Measurements from ENCODE around the gene HAUS7.

The HAUS7 gene

DNA sequence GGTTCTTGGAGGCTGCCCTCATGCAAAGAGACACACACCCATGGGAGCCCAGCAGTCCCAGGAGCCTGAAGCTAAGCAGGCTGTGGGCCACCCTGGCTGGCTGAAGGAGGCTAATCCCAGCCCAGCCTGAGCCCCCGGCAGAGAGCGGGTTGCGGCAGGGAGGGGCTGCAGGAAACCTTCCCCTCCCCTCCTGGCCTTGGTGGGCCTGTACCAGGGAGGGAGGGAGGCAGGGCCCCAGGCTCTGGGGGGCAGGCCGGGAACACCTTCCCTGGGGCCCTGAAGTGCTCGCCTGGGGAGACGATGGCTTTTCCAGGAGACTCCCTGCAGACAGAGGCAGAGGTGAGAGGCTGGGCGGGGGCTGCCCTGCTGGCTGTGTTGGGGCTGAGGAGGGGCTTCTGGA, 28.1 kb upstream of the HAUS7 start:
- DNase-seq: no peak

DNA sequence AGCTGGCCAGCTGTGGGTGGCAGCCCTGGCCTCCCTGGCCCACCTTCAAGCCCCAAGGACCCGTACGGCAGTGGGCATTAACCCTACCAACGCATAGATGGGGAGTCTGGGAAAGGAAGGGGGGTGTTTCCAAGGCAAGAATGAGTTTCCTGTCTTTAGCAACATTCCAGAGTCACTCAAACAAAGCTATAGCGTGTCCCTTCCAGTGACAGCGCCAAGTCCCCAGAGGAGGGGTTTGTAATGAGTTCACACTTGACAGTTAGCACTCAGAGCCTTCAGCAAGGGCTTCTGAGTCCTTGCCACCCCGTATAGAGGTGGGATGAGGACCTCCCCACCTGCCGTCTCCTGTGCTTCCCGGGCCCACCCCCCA, 26.2 kb upstream of the HAUS7 start:
- DNase-seq: no peak

DNA sequence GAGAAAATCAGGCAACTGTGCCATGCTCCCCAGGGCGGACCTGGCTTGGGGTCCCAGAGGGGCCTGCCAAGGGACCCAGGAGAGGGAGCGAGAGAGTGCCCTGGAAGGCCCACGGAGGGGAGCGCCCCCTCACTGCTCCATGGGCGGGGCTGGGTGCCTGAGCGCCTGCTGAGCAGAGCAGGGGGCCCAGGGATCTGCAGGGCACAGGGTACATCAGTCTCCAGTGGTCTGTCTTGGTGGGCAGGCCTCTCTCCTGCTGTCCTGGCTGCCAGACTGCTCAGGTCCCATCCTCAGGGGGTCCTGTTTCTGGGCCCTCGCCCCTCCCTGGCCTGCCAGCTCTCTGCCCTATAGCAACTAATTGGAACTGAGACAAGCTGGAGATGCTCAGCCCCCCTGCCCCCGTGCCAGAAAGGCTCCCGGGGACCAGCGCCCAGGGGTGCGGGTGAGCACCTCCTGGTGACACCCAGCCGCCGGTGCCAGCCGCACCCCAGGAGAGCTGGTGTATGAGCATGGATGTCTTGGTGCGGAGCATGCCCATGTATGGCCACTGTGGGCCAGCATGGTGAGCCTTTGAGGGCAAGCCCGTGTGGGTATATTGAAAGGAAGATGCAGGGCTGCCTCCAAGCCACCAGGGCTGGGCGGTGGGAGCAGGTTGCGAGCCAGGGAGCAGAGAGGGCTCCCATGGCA, 25.7 kb upstream of the HAUS7 start:
- no peak for DNase-seq

DNA sequence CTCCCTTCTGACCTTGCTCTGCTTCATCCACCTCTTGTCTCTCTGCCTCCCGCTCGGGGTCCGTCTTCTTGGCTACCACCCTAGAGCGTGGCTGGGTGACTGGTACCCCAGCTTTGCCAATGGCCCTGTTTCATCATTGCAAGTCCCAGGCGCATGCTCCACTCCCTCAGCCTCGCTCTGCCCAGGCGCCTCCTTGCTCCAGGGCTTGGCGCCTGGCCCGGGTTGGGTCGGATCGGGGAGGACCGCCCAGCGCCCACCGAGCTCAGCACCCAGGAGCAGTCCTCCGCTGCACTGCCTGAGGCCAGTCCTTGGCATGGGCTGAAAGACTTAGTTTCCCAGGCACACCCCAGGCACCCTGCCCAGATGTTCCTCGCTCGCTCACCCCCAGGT, 25.0 kb upstream of the HAUS7 start:
- no peak for DNase-seq

DNA sequence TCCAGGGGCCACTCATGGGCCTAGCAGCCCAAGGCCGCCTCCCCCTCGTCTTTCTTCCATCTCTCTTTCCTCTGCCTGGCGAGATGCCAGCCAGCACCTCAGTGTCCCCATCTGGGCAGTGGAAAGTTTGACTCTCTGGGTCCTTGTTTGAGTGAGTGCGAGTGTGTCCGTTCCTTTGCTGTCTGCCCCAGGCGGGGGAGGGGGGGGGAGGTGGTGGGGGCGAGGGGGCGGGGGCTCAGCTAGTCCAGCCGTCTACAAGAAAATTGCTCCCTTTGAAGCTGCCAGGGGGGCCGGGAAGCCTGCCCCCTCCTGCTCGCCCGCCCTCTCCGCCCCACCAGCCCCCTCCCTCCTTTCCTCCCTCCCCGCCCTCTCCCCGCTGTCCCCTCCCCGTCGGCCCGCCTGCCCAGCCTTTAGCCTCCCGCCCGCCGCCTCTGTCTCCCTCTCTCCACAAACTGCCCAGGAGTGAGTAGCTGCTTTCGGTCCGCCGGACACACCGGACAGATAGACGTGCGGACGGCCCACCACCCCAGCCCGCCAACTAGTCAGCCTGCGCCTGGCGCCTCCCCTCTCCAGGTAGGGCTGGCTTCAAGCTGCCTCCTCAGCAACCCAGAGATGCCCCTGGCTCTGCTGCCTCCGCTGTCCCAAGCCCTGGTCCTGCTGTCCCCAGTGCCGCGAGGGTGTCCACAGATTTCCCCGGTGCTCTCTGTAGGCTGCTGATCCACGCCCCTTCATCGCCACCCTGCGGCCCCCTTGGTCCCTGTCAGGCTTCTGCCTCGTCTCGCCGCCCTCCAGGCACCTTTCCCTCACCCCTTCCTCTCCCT, 24.4 kb upstream of the HAUS7 start, which contains the start of gene BGN:
TSS of gene BGN (plus strand) at position 440 of the 821 bp plus-strand sequence. CDS start 9,652 bp downstream, outside the sequence.
- no peak for DNase-seq

DNA sequence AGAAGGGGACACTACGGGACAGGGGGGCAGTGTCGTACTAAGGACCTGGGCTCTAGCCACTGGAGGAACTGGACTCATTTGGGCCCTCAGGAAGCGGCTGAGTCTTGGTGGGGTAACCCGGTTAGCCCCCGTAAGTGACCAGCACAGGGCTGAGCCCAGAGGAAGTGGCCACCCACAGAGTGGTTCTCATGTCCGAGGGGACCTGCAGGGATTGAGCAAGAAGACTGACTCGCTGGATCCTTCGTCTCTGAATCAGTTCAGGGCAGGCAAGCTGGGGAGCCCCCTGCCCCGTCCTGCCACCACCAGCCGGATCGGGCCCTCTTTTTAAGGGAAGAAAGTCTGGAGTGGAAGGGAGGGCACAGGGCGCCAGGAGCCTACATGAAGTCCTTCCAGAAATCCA, 23.7 kb upstream of the HAUS7 start:
- DNase-seq: no peak

DNA sequence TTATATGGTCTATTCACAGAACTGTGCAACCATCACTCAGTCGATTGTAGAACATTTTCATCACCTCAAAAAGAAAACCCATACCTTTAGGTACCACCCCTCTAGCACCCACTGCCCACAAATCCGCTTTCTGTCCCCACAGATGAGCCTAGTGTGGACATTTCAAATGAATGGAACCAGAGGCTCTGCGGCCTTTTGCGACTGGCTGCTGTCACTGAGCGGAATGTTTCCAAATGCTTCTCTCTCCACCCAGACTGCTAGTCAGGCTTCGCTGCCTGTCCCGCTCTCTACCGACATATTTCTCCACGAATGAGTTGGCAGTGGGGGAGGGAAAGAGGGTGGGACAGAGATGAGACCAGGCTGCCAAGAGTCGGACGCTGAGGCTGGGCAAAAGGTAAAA, 22.7 kb upstream of the HAUS7 start:
- DNase-seq: no peak

DNA sequence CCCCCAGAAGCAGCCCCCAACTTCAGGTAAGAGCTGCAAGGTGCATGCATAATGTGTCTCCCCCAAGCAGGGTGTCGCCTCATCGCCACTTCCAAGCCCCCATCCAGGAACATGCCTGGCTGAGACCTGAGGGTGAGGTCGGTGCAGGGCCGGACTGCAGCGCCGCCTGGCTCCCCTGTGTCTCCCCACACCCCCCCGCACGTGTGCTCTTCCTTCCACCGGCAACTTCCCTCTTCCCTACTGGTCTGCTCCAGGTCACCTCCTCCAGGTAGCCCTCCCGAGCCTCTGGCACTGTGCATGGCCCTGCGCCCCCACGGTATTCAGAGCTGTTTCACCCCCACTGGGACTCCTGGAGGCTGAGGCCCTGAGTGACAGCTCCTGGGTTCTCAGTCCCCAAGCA, 22.2 kb upstream of the HAUS7 start:
- no peak for DNase-seq

DNA sequence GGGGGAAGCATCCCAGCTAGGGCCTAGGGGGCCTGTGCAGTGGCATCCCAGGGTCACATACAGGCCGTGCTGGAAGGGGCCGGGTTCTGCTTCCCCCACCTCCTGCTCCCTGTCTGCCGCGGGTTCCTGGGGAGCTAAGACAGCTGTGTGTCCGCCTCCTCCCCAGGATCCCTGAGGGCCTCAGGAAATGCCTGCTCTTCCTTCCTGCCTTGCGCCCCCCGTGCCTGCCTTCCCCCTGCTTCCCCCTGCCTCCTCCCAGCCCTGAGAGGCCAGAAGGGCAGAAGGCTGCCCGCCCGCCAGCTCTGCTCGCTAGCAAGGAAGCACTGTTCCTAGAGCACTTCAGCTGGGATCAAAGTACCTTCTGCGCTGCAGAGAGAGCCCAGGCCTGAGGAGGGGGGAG, 21.5 kb upstream of the HAUS7 start:
- DNase-seq: no peak

DNA sequence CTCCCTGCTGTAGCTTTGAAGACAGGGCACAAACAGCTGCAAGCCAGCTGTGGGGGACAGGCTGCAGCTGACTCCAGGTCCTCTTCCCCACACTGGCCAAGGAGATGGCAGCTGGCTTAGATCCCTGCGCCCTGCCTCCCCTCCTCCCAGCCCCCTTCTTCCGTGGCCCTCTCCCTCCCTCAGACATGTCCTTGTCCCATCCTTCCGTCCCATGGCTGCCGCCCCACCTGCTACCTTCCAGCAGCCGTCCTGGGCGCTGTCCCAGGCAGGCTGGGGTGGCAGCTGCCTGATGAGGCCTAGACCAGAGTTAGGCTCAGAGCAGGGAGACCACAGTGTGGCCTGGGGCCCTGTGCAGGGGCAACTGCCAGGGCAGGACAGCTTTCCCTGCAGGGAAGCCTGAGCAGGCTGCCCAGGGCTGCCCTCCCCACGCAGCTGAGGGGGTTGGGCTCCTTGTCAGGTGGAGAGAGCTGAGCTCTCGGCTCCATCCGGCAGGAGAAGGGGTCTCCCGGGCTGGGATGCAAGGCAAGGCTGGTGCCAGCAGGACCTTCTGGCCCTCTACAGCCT, 21.1 kb upstream of the HAUS7 start:
- DNase-seq: no peak

DNA sequence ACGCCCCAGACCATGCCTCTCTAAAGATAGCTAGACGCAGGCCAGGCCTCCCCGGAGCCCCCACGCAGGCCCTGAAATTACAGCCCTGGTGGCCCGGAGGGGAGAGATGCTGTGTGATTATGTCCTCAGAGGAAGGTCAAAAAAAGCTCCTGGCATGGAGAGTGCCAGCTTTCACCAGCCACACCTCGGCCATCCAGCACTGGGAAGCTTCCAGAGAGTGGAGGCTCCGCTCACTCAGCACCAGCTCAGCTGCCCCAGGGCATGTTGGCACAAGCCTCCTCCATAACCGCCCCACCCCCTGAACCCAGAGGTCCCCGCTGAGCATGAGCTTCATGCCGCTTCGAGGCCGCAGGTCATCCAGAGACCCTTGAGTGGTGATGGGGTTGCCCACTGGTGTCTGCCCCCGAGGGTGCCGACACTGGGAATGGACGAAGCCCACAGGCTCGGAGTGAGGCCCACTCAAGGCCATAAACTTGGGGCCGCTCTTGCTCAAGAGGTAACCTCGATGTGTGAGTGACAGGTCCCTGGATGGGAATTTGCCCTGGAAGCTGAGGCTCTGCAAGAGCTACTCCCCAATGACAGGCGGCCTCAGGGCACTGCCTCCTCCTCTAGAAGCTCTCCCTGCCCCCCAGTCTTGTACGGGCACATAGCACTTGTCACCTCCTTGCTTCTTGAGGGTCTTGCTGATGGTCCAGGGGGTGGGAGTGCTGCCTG, 20.0 kb upstream of the HAUS7 start:
- no peak for DNase-seq

DNA sequence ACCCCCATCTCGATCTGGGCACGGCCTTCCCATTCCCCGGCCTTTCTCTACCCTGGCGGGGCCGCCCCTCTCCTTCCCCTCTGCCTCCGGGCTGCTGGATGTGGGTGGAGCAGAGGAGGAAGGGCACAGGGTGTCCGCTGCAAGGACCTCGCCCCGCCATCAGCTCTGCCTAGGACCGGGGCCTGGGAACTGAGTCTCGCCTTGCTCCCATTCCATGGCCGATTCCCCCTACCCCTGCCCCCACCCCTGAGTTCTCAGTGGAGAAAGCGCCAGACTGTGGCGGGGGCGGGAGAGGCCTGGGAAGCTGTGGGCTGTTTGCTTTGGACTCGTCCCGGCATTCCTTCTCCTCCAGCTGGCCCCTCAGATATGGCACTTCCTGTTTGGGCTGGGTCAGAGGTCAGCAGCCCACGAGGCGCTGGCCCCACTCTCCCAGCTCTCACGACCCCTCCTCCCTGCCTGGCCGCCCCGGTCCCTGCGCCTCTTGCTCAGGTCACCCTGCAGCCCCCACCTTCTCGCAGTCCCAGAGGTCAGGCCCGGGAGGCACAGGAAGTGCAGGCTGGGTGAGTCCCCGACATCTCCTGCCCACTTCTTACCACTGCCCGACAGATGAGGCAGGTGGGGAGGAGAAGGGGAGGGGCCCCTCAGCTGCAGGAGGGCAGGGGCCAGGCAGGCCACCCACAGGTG, 18.0 kb upstream of the HAUS7 start:
- DNase-seq: no peak

DNA sequence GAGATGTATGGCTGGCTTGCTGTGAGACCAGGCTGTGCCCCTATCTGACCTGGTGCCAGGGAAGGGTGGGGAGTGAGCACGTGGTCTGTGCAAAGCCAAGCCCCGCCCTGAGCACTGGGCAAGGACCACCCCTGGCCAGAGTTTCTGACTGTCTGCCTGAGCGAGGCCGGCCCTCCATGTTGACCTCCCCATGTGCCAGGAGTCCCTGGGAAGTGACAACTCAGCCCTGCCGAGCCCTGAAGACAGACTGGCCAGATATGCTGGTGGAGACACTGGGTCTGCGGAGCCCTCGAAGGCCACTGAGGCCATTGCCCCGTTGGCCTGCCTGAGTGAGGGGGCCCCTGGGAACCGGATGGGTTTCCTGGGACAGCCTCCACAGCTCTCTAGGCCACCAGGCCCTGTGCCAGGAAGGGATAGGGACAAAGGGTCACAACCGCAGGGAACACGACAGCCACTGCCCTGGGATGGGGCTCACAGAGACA, 17.3 kb upstream of the HAUS7 start:
- DNase-seq: no peak

DNA sequence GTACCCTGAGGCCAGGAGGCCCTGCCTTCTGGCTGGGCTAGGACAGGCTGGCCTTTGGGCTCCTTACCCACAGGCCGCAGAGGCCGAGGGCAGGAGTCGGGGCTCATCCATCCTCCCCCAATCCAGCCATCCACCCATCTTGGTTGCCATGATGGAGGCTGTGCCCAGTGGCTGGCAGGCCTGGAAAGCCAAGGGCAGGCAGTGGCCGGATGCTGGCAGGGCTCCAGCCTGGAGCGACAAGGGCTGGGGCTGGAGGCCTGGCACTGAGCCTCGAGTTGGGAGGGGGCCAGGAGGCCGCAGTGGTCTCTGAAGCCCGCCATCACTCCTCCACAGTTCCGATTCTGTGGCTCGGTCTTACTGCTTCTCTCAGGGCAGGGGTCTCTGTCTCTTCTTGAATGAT, 15.8 kb upstream of the HAUS7 start:
- no peak for DNase-seq

DNA sequence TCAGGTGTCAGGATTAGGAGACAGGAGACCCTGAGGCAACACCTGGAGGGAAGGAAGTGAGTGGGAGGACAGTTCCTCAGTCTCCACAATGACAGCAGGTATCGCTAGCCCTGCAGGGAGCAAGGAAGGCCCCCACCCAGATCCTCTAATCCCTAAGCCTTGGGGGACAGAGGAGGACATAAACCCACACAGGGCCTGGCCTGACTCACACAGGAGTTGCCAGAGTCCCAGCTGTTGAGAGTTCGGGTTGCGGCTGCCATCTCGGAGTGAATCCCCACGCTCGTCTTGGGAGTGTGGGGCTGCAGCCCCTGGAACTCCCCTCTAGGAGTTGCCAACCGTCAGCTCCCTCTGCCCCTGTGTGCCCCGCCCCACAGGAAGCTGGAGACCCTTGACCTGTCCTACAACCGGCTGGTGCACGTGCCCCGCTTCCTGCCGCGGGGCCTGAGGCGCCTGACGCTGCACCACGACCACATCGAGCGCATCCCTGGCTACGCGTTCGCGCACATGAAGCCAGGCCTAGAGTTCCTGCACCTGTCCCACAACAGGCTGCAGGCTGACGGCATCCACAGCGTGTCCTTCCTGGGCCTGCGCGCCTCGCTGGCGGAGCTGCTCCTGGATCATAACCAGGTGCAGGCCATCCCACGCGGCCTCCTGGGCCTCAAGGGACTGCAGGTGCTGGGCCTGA, 15.2 kb upstream of the HAUS7 start:
- no peak for DNase-seq

DNA sequence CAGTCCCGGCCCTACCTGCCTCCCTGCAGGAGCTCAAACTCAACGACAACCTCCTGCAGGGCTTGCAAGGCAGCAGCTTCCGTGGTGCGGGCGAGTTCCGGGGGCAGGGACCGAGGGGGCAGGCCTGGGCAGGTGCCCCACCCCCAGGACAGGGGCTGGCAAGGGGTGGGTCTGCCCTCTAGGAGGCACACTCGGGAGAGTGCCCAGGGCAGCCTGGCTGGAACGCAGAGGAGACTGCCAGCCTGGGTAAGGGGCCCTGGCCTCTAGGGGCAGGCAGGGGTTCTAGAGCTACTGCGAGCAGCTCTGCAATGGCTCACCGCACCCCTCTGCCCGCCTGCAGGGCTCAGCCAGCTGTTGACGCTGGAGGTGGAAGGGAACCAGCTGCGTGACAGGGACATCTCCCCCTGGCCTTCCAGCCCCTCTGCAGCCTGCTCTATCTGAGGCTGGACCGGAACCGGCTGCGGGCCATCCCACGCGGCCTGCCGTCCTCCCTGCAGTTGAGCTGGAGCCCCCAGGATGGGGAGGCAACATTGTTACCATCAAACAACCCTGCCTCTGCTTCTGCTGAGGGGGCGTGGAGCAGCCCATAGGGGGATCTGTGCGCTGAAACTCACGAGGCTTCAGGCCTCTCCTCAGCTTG, 12.1 kb upstream of the HAUS7 start:
- DNase-seq: no peak

DNA sequence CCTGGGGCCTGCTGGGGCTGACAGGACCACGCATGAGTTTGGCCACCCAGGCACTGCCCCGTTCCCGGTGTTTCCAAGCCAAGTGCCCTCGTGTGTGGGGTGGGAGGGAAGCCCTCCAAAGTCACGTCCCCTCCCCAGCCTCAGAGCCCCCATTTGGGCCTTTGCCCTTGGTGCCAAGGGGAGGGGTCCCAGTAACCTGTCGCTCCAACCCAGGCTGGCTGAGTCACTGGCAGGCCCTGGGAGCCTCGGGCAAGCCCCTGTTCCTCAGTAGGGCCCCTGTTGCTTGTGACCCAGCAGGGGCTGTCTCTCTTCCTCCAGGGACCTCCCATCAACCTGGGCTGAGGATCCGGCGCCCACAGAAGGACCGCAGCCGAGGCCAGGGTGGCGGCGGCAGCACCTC, 10.7 kb upstream of the HAUS7 start:
- DNase-seq: no peak

DNA sequence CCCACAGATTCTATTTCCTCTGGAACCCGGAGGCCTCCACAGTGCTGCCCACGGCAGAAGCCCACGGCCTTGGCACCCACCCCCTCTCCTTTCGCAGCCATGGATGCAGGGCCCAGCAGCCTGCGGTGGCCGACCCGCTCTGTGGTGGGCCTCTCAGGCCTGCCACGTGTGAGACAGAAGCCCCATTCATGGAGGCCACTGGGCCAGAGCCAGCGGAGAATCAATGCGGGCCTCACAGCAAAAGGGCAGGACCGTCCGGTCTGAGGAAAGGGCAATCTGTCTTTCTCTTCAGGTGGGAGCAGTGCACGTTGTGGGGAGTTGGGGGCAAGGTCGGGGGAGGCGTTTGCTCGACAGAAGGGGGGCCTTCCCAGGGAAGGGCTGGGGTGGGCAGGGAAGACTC, 8.4 kb upstream of the HAUS7 start:
- no peak for DNase-seq

DNA sequence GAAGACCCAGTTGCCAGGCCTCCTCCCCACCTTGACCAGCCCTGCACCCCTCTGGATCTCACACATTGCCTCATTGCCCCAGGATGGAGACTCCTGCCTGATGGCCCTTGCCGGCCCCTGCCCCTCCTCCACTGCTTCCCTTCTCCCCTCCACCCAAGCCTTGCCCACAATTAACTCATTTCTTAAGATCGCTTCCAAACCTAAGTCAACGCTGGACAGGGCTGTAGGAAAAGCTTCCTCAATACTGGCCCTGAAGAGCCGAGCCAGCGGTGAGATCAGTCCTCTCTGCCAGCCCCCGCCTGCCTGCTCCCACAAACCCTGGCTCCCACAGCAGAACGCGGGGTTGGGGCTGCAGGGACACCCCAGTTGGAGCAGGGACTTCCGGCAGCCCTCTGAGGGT, 7.5 kb upstream of the HAUS7 start:
- DNase-seq: no peak

DNA sequence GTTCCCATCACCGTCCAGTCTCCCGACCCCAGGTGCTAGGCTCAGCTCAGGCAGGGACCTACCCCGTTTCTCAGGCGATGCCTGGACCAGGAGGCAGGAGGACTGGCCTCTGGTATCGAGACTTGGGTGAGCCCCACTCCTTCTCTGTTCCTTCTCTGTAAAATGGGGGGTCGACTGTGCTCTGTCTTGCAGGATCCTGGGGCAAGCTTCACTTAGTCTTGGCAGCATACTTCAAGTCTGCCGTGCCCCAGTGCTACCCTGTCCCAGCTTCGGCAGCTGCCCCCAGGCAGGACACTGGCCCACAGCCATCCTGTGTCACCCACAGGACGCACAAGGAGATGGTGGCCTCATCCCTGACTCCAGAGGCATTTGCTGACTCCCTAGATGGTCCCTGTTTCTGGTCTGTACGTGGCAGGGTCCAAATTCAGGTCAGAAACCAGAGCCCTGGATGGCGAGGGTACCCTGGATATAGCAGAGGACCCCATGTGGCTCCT, 7.0 kb upstream of the HAUS7 start:
- DNase-seq: no peak

DNA sequence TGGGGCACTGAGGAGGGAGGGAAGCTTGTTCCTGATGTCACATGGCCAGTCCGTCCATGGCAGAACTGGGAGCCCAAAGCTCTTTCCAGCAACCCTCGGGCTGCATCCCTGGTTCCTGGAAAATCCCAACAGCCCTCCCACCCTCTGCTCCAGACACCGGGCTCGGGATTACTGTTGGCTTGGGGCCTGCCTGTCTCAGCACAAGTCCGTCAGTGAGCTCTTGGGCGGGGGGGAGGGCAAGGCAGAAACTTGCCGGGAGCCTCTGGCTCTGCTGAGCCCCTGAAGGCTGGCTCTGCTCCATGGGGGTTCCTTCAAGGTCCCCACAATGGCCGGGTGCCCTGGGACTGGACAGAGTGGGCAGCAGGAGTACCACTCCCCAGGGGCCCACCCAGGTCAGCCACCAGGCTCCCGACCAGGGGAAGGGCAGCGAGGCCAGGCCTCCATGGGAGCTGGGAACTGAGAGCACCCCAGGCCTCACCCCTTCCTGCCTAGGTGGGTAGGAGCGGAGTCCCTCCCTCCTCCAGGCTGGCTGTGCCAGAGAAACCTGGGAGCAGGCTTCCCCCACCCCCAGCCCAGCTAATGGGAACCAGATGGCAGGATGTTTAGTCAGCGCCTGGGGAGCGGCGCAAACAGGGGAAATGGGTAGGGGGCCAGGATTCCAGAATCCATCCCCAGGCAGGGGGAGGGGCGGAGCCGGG, 6.4 kb upstream of the HAUS7 start:
- no peak for DNase-seq

Data from cerebellar nuclear complex (tissue), 1 donor.